HL-60 (cell line): ENCODE data around the gene CKAP2L.

Experiments used
- DNase-seq, 2 experiments: peaks; one replicate each; pipeline ENCODE4 v3.0.0-alpha.2; 2010 to 2020; ENCODE audit warnings: low read depth in 1 of 2, low spot score in 1 of 2
- H3K27ac ChIP-seq: fragments of 250-450 bp; sonication (Bioruptor Pico); replicated peaks from 2 replicates; pipeline ENCODE4 v1.5.1; 2020; ENCODE audit warnings: mild to moderate bottlenecking, moderate library complexity
- H3K27me3 ChIP-seq: fragments of 250-450 bp; sonication (Bioruptor Pico); 2 replicates; pipeline ENCODE4 v1.5.1; 2021; ENCODE audit warnings: mild to moderate bottlenecking, moderate library complexity; ENCODE audit not compliant: insufficient read depth, poor library complexity, severe bottlenecking
- H3K4me3 ChIP-seq: replicated peaks from 2 replicates; pipeline ENCODE4 v1.5.1; 2011; ENCODE audit warnings: mild to moderate bottlenecking, control low read depth, low read length; ENCODE audit not compliant: insufficient read depth
- GABPA ChIP-seq: IDR thresholded peaks from 2 replicates; pipeline ENCODE4 v1.6.1; 2012; ENCODE audit warnings: low read depth
- POLR2AphosphoS5 ChIP-seq: IDR thresholded peaks from 2 replicates; pipeline ENCODE4 v1.6.1; 2012; ENCODE audit warnings: low read depth
- REST ChIP-seq: IDR thresholded peaks from 2 replicates; pipeline ENCODE4 v1.6.1; 2012; ENCODE audit warnings: low read depth; ENCODE audit not compliant: insufficient replicate concordance
- SPI1 ChIP-seq: IDR thresholded peaks from 2 replicates; pipeline ENCODE4 v1.6.1; 2012; ENCODE audit warnings: low read depth, mild to moderate bottlenecking, borderline replicate concordance
- TF ChIP-seq, protein P1 (sequence below): IDR thresholded peaks from one replicate; pipeline ENCODE4 v1.5.1; 2011; ENCODE audit warnings: low read length, control low read depth, inconsistent platforms; ENCODE audit not compliant: insufficient read depth

Gene CKAP2L

DNA sequence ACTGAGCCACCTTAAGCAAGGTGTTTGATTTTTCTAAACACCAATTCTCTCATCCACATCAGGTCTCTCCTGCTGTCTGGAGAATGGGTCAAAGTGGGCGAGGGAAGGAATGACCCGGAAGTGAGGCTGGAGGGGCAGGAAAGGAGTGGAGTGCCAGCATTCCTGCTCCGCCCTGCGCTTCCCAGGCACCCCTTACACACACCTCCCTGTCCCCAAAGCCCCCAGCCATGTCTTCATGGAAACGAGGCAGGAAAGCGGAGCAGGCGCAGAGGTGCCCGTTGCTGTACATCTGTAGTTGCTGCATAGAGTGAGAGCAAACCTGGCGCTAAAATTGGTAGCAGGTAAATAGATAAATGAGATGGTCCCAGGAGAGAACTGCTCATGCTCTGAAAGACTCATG is 70.8 kb downstream of the CKAP2L start:
- Histone ChIP-seq H3K27me3 (no peaks in the 10 kb centered on the region), H3K27ac (no peak overlapping the region), H3K4me3 (no peak overlapping the region)
- DNase-seq, result no peak
- TF ChIP-seq SPI1, result no peak
- no peak for TF ChIP-seq REST
- TF ChIP-seq, protein P1, sequence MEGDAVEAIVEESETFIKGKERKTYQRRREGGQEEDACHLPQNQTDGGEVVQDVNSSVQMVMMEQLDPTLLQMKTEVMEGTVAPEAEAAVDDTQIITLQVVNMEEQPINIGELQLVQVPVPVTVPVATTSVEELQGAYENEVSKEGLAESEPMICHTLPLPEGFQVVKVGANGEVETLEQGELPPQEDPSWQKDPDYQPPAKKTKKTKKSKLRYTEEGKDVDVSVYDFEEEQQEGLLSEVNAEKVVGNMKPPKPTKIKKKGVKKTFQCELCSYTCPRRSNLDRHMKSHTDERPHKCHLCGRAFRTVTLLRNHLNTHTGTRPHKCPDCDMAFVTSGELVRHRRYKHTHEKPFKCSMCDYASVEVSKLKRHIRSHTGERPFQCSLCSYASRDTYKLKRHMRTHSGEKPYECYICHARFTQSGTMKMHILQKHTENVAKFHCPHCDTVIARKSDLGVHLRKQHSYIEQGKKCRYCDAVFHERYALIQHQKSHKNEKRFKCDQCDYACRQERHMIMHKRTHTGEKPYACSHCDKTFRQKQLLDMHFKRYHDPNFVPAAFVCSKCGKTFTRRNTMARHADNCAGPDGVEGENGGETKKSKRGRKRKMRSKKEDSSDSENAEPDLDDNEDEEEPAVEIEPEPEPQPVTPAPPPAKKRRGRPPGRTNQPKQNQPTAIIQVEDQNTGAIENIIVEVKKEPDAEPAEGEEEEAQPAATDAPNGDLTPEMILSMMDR, result no peak
- no peak for TF ChIP-seq POLR2AphosphoS5
- TF ChIP-seq GABPA, result no peak

GRCh38 chr2:112692918-112693317 is 71.5 kb downstream of the CKAP2L start:
- Histone ChIP-seq H3K4me3 (no peak overlapping the region), H3K27me3 (no peaks in the 10 kb centered on the region), H3K27ac (peak overlapping the region; percentile 48)
- DNase-seq, result no peak
- no peak for TF ChIP-seq POLR2AphosphoS5
- TF ChIP-seq SPI1, result no peak
- TF ChIP-seq GABPA, result no peak
- no peak for TF ChIP-seq REST
- TF ChIP-seq, protein P1, result no peak

DNA sequence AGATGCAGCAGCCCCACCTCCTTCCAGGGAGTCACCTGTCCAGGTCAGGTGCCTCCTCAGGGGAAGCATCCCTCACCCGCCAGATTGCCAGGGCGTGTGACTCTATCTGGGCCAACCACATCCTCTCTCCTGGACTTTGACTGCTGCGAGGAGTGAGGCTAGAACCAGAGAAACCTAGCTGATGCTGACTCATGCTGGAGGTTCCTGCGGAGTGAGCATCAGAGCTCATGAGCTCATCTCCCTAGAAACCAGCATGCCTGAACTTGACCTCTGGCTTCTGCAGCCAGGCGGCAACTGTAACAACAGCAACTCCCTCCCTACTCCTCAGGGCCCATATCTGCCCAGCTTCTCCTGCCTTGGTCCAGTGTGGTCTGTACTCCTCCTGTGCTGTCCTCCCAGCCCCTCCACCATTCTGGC is 71.9 kb downstream of the CKAP2L start:
- no peak for TF ChIP-seq REST
- TF ChIP-seq POLR2AphosphoS5, result no peak
- TF ChIP-seq, protein P1, result no peak
- Histone ChIP-seq H3K27ac (peak overlapping the region; percentile 48), H3K4me3 (no peak overlapping the region), H3K27me3 (no peaks in the 10 kb centered on the region)
- peak; percentile 88 to 92 for DNase-seq
